KG1 (cell line): ENCODE measurements around the gene SH2D7.
A peak's percentile ranks its signal among the peaks of the same experiment; 100 is the strongest.

Experiments
- DNase-seq: peaks from one replicate; lab custom pipeline; 2025; lab: John Stamatoyannopoulos, UW

The SH2D7 gene

DNA sequence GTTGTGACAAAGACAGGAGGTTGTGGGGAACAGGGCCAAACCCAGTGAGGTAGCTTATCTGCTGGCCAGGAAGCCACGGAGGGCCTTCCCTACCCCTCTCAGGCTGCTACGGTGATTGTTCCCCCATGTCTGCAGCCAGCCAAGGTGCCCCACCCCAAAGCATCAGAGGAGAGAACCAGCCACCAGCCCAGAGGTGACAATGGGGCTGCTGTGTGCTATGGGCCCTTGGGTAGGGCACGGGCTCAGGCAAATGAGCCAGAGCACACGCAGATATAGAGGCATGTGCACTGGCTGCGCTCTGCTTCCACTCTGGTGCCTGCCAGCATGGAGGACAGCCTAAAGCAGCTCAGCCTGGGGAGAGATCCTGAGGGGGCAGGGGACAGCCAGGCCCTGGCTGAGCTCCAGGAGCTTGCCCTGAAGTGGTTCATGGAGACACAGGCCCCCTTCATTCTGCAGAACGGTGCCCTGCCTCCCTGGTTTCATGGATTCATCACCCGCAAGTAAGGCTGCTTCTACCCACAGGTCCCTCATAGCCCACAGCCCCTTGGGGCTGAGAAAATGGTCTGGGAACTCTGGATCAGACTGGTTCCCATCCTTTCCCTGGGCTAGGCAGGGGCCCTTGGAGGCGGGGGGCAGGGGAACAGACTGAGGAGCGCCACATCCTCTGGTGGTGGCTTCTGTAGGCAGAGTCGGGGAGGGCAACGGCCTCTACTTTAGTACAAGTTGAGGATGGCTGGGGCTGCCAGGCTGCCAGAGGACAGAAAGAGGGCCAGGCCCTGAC, at the start of gene SH2D7:
SH2D7 (plus strand) TSS at position 301 of the 781 bp plus-strand sequence; CDS start at position 325, 24 bp downstream.
- DNase-seq = no peak

DNA sequence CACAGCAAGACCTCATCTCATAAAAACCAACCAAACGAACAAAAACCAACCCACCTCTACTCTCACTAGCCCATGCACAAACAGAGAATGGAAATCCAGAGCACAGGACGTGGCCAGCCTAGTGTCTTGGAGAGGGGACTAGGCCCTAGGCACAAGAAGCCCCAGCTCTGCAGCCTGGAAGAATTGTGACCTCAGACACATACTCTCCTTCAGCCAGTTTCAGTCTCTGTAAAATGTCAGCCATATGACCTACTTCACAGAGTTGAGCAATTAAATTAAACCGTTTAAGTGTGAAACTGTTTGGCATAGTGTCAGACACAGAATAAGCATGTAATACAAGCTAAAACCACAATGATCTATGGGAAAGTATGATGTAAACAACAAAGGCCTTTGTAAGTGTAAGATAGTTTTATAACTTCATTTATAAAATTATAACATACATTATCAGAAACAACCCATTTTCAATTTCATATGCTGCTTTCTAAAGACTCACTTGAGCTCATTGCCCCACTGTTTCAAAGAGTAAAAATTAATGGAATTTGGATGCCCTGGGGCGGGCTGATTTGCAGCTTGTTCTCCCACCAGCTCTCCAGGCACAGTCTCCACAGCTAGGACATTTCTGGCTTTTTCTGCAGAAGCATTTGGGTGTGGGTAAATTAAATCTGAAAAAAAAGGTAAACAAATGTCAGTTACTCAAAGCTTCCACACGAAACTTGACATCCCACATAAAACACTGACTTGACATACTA, 47.8 kb upstream of the SH2D7 start:
- no peak for DNase-seq

DNA sequence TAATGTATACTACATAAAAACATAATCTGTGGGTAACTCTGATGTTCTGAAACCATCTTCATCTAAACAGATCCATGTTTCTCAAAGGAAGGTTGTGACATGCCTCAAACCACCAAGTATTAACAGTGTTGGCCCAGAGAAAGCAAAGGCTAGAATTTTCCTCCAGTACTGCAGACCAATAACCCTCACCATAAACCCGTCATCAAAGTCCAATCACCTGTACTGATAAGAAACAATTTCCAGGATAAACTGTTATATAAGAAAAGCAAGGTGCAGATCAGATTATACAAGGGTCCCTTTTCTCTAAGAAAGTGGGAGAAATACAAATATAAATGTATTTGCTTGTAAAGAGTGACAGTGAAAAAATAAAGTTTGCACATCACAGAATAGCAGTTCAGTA, 47.2 kb upstream of the SH2D7 start:
- no peak for DNase-seq

DNA sequence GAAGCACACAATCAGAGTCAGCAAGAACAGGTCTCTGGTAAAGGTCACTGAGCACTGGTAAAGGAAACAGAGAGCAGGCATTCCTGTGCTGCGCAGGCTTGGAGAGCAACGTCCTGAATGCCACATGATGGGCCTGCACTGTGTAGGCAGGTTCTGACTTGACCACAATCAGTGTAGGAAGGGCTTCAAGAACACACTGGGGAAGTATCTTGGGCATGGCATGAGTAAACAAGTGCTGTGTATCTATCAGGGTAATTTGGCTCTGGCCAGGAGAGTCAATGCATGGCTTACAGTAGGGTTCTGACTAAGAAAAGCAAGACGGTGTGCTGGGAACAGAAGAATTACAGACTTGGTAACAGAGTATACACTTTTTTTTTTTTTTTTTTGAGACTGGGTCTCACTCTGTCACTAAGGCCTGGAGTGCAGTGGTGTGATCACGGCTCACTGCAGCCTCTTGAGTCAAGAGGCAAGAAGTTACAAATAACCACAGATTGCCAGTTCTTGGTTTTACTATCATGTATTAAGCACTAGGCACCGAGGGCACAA, 45.5 kb upstream of the SH2D7 start:
- no peak for DNase-seq

DNA sequence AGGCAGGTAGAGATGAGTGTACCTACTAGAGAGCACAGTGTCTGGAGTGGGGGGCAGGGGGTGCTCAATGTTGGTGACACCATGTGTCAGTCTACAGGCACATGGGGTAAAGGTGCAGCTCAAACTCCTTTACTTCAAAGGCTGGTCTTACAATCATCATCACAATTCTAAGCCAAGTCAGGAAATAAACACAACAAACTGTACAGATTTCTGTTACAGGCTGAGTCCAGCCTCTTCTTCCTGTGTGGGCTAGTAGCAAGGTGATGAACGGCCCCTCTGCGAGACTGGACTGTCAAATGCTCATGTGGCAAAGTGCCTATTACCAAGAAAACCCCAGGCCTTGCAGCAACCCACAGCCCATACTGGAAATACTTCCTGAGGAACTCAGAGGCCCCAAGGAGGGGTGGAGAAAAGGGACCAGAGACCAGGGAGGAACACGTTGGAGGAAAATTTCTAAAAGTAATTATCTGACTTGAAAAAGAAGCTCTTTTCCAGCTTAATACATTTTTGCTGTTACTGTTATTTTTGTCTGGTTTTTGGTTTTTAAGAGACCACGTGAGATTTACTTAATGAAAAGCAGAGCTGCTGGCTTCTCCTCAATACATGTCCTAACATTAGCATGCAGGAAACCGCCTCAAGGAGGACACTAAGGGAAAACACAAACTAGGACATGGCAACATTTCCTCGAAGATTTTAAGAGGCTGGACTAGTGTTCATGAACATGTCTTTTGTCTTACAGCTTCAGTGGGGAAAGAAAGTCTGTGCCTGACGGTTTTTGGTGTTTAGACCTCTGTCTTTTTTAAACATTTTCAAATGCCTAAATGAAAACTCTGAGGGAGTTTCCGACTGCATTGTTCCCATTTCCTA, 44.4 kb upstream of the SH2D7 start:
- DNase-seq = peak; percentile 63

DNA sequence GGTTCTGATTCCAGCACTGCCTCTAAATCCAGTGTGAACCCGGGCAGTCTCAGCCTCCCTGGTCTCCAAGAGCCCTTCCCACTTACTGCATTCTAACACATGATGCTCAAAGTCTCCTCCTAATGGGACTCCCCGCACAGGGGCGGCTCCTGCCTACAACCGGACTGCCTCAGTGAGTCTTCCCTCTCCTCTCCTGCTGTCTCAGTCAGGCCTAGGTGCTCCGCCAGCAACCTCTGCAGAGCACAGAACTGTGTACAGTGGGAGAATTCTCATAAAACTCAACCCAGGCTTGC, 43.8 kb upstream of the SH2D7 start:
- no peak for DNase-seq

DNA sequence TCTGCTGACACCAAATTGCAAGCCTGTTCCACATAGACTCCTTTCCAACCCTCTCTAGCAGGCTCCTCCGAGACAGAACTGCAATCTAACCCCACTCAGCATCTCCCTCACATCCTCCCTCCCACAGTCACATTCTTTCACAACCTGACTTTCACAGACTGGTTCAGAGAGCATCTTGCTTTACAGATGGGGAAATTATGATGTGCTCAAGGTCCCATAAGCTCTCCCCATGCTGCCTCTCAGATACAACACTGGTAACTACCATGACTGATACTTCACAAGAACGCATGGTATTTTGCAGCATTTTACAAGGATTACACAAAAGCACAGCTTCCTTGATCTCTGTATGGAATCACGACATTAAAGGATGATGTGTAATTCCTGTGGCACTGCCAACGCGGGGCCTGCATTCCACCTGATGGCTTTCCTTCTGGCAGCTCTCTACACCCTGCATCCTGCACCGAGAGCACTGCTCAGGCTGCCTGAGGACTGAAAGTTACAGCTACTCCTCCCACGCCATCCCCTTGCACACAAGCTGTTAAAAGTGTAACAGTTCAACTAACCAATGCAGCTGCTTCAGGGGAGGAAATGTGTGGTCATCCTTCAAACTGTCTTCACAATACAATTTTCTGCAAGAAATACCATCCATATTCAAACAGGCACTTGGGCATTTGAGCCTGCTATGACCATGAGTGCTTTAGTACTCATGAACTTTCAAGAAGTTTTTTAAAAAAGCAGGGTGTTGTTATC, 42.5 kb upstream of the SH2D7 start:
- peak; percentile 64 for DNase-seq

DNA sequence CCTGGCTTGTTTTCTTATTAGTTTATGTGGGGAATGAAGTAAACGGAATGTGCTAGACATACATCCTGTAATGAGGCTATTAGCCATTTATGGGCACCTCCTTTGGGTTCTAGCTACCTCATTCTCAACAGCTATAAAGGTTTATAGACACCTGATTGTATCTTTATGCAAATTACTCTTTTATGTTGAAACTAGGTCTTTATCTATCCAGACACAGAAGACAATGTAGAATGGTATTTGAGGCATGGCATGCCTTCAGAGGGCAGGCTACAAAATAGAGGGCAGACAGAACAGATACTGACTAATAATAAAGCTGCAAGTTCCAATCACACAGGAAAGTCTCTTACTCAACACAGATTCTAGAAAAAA, 41.9 kb upstream of the SH2D7 start:
- peak; percentile 64 for DNase-seq

DNA sequence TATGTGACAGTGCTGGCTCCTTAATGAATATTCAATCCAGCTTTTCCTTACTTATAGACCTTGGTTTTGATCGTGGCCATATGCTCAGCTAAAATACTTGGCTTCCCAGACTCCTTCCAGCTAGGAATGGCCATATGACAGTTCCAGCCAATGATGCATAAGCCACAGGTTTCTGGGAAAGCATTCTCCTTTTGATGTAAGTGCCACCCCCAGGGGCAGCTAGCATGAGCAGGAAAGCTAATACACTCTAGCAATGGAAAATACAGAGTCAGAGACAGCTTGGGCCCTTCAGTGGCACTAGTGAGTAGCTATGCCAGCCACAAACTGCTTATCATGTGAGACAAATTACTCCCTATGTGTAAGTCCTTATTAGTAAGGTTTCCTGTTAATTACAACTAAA, 41.5 kb upstream of the SH2D7 start:
- no peak for DNase-seq

DNA sequence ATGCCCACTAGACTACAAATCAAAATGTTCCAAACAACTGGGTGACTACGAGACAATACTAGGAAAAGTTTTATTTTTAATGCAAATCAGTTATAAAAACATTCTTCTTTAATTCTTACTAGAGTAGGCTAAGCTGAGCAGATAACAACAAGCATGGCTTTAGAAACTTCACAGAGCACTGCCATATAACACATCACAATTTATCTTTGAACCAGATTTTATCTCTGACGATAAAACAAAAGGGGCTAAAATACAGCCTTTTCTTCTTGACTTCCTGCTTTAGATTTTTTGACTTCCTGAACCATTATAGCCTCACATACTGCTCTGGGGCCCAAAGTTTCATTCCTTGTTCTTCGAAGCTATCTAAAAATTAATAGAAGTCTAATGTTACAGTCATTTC, 40.8 kb upstream of the SH2D7 start:
- DNase-seq = no peak

DNA sequence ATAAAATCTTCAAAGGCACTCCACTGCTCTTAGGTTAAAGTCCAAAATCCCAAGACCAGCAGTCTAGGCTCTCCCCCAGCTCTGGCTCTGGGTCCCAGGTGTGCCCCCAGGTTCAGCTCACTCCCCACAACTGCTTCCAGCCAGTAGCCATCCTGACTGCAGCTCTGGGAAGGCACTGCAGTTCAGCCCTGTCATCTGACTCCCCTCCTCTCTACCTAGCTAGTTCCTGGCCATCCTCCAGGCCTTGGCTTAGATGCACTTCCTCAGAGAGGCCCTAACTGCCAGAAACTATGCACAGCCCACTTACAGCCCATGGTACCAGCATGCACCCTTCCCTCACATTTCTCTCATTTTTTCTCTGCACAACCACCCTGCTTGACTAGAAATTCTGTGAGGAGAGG, 40.4 kb upstream of the SH2D7 start:
- no peak for DNase-seq

DNA sequence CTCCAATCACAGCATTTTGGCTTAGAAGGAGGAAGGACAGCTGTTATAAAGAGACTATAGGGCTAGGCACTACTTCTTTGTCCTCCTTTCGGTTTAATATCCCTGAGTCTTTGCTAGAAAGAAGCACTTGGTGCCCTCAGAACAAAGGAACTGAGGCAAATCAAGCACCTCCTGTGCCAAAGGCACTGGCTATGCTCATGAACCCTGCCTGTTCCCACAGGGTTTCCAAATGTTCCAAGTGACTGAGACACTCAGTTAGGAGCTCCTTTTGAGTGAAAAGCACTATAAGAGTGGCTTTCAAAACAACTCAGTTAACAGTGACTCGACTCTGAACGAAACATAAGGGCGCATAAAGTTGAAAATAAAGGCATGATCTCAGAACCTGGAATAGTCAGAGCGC, 39.8 kb upstream of the SH2D7 start:
- DNase-seq = no peak

DNA sequence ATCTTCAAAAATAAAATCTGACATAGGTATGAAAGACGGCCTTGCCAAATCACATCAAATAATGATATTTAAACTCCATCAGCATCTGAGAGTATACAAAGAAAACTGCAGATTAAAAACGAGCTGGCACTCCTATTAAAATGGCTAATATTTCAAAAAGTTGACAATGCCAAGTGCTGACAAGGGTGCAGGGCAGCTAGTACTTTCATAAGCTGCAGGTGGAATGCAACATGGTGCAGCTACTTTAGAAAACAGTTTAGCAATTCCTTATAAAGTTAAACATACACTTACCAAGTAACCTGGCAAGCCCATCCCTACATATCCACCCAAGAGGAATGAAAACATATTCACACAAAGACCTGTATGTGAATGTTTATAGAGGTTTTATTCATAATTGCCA, 37.8 kb upstream of the SH2D7 start:
- DNase-seq = no peak

DNA sequence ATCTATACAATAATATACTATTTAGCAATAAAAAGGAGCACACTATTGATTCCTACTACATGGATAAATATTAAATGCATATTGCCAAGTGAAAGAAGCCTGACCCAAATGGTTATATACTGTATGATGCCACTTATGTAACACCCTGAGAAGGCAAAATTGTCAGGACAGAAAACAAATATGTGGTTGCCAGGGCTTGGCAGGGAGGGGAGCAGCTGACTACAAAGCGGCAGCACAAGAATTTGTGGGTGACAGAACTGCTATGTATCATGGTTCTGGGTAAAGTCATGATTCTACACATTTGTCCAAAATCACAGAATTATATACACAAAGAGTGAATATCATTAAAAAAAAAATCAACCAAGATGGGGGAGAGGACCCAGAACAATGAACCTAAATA, 37.4 kb upstream of the SH2D7 start:
- no peak for DNase-seq

DNA sequence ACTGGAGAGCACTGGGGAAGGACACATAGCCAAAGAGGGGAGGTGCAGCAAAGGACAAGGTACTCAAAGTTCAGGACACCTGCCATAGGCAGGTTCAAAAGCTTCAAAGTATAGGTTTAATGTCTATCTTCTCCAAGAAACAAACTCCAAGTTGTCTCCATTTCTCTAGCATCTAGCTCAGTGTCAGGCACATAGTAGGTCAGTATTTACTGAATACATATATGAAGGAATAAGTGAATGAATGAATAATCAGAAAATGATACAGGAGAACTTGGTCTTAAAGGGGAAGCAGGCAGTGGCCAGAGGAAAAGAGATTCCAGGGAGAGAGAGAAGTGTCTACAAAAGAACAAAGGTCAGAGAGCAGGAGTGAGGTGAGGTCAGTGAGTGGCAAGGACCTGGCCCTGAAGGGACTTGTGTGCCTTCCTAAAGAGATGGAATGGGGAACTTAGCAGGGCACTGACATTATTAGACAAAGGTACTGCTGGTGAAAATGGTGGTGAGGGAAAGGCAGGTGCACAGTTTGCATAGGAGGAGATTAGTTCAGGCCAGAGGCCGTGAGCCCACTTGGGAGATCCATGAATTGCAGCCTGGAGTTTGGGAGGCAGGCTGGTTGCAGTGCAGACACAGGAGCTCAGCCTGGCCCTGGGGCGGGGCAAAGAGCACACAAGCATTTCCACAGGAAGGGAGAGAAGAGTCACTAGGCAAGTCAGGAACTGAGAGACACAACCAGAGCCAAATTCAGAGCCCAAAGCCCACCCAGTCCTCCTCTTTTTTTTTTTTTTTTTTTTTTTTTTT, 36.2 kb upstream of the SH2D7 start:
- DNase-seq = no peak

DNA sequence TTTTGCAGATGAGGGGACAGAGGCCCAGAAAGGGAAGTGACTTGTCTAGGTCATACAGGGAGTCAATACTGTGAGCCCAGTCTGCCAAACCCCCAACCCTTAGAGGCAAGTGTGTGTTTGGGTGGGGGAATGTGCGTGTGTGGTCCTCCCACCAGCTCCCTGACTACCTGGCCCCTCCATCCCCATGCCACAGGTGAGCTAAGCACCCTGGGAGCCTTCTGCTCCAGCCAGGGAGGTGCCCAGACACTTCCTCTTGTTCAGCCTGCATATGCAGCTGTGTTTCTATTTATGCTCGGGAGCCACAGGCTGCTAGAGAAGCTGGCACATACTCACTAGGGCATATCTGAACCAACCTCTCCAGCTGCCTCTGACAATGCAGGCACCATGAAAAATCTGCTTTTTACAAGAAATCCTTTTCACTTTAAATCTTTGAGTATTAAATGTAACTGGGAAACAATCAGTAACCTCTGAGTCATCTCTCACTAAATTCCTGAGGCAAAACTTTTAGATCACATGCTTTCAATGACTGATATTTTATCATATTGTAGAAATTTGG, 35.6 kb upstream of the SH2D7 start:
- DNase-seq = no peak

DNA sequence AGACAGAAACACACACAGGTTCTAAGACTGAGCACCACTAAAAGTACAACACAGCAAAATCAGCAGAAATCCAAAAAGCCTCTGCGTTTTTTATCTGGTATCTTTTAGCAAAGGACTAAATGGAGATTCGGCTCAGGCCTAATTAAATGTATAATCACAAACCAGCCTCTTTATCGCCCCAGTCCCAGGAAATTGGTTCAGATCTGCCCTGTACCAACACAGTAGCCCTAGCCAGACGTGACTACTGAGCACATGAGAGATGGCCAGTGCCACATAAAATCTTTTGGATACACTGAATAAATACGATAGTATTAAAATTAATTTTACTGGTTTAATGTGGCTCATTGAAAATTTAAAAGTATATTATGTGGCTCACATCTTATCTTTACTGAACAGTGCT, 34.6 kb upstream of the SH2D7 start:
- no peak for DNase-seq

DNA sequence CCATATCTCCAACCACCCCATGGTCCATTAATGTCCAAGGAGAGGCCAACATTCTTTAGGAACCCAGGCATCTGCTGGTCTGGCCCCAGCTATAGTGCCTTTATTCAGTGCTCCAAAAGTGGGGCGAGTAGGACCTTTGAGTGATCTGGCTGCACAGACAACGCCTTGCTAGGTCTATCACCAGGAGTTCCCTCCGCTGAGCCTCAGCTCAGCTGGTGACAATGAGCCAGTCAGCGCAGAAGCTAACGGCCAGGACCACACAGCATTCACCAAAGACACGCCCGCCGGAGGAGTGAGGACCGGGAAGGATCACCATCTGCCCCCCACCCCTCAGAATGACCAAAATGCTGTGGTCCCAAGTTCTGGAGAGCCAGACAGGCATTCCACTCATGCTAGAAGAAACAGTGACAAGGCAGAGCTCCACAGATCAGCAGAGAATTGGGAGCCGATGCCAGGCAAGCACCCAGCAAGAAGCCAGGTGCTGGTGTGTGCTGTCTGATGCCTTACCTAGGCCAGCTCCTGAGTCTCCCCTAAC, 33.9 kb upstream of the SH2D7 start:
- no peak for DNase-seq

DNA sequence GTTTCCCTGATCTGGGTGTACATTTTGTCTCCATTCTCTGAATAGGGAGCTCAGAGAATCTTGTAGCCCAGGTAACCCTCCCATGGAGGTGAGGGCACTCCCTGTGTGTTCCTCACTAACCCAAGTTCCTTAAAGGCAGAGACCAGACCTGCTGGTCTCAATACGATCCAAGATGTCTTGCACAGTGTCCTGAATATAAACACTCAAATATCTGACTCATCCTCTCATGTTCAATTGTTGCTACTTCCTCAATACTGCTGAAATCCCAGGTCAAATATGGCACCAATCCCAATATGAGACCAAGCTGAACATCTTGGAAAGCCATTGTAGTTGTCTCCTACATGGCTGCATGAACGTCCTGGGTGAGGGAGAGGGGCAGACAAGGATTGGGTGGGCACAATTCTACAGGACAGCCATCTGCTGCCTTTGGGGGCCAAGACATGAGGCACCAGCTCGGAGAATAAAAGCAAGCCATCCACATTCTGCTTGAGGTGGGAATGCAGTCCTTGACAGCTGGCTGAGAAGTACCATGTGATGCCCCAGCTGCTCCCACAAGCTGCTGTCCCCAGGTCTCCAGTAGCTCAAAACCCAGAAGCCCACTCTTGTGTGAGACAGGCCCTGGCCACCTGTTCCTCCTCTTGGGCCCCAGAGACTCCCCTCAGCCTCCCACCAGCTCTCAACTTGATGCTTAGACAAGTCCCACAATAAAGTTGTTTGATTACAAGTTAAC, 33.1 kb upstream of the SH2D7 start:
- no peak for DNase-seq

DNA sequence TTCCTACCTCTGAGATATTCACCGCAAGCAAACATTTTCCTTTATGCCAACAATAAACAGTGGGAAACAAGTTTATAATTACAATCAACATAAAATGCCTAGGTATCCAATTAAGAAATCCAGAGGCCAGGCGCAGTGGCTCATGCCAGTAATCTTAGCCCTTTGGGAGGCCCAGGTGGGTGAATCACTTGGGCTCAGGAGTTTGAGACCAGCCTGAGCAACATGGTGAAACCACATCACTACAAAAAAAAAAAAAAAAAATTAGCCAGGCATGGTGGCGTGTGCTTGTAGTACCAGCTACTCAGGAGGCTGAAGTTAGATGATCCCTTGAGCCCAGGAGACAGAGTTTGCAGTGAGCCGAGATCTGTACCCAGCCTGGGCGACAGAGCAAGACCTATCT, 32.1 kb upstream of the SH2D7 start:
- no peak for DNase-seq
